ENCODE data around the gene ENOX1.
"Not testable (repeated sequence)": the region's sequence is repeated elsewhere in the genome, so short reads cannot be mapped to it uniquely, and the experiment has no call there.

Gene ENOX1

GRCh38 chr13:43204591-43204990 lies 582.2 kb downstream of the ENOX1 start:
- DNase-seq = no peak
- intact Hi-C loops (cut with DNase I) = no loop called here

GRCh38 chr13:43203781-43204180 lies 583.0 kb downstream of the ENOX1 start:
- no peak for DNase-seq
- intact Hi-C loops (cut with DNase I) = no loop called here

GRCh38 chr13:43200736-43201135 lies 586.0 kb downstream of the ENOX1 start:
- no peak for DNase-seq
- intact Hi-C loops (cut with DNase I) = no loop called here

- DNase-seq = no peak
- intact Hi-C loops (cut with DNase I) = no loop called here
These were observed 586.5 kb downstream of the ENOX1 start for GRCh38 chr13:43200307-43200706.

- intact Hi-C loops (cut with DNase I) = no loop called here
- no peak for DNase-seq
These were observed 589.9 kb downstream of the ENOX1 start for GRCh38 chr13:43196750-43197370.

GRCh38 chr13:43196086-43196621 lies 590.6 kb downstream of the ENOX1 start:
- peak in 3 of 10 donors; percentile 15 to 81 (median 36) for DNase-seq
- intact Hi-C loops (cut with DNase I) = no loop called here

- intact Hi-C loops (cut with DNase I) = no loop called here
- DNase-seq = no peak
These were observed 591.2 kb downstream of the ENOX1 start for GRCh38 chr13:43195551-43195950.

- intact Hi-C loops (cut with DNase I) = no loop called here
- no peak for DNase-seq
These were observed 591.7 kb downstream of the ENOX1 start for GRCh38 chr13:43195112-43195511.

GRCh38 chr13:43193789-43194420 lies 592.9 kb downstream of the ENOX1 start:
- DNase-seq = no peak
- intact Hi-C loops (cut with DNase I) = no loop called here

GRCh38 chr13:43191546-43191945 lies 595.2 kb downstream of the ENOX1 start:
- intact Hi-C loops (cut with DNase I) = no loop called here
- DNase-seq = no peak

GRCh38 chr13:43185226-43185625 lies 601.5 kb downstream of the ENOX1 start:
- intact Hi-C loops (cut with DNase I) = no loop called here
- no peak for DNase-seq

- DNase-seq = peak in 1 of 10 donors; percentile 75
- intact Hi-C loops (cut with DNase I) = no loop called here
These were observed 605.9 kb downstream of the ENOX1 start for GRCh38 chr13:43180837-43181236.

- no peak for DNase-seq
- intact Hi-C loops (cut with DNase I) = no loop called here
These were observed 606.6 kb downstream of the ENOX1 start for GRCh38 chr13:43180036-43180660.

- no peak for DNase-seq
- intact Hi-C loops (cut with DNase I) = no loop called here
These were observed 615.3 kb downstream of the ENOX1 start for GRCh38 chr13:43171489-43171888.

GRCh38 chr13:43170506-43170905 lies 616.3 kb downstream of the ENOX1 start:
- intact Hi-C loops (cut with DNase I) = no loop called here
- DNase-seq = no peak

GRCh38 chr13:43168434-43168833 lies 618.3 kb downstream of the ENOX1 start:
- DNase-seq; intact Hi-C loops (cut with DNase I): not testable (repeated sequence)

GRCh38 chr13:43167731-43168130 lies 619.0 kb downstream of the ENOX1 start:
- no peak for DNase-seq
- intact Hi-C loops (cut with DNase I) = no loop called here

GRCh38 chr13:43166644-43167457 lies 619.9 kb downstream of the ENOX1 start:
- intact Hi-C loops (cut with DNase I) = no loop called here

More at GRCh38 chr13:43166644-43167457, 619.9 kb downstream of the ENOX1 start:
- DNase-seq = no peak

All from posterior cingulate gyrus (tissue), 11 donors.